HG02678 (cell line): ENCODE data around the gene DPM1.
"Not testable (repeated sequence)": the region's sequence is repeated elsewhere in the genome, so short reads cannot be mapped to it uniquely, and the experiment has no call there.

Experiments
- ATAC-seq: cut with Tn5 transposase; IDR thresholded peaks from one replicate; pipeline ENCODE4 v1.9.1; 2021; ENCODE audit warnings: mild to moderate bottlenecking, moderate library complexity; ENCODE audit not compliant: unreplicated experiment

The DPM1 gene

DNA sequence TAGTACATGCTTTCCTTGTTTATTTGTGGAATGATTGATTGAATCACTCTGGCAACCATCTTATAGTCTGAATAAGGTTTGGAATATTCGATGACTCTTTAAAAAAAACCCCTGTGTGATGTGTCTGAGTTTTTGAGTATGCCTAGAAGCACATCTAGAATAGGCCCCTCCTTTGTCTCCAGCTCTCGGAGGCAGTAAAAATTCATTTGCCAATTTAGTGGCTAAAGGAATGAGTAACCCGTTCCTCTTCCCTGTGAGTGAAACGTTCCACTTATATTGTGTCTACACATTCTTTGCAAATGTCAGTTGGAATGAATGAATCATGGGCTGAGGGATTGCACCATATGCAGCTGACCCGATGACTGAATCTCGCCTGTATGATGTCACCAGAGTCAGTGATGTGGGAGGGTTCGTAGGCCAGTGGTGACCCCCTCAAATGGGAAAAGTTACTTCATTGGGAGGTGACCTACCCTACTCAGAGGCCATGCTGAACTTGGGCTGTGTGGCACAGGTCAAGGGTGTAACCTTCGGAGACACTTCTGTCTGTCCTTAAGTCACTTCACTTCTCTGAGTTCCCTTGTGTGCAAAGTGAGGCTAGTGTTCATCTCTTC, 21.8 kb upstream of the DPM1 start:
- ATAC-seq, result no peak

DNA sequence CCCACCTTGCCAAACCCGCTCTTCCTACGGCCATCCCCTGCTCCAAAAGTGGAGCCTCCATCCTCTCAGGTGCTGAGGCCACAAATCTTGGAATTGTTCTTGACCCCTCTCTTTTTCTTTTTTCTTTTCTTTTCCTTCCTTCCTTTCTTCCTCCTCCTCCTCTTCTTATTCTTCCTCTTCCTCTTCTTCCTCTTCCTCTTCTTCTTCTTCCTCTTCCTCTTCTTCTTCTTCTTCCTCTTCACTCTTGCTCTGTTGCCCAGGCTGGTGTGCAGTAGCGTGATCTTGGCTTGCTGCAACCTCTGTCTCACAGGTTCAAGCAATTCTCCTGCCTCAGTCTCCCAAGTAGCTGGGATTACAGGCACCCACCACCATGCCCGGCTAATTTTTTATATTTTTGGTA, 20.2 kb upstream of the DPM1 start:
- not testable (repeated sequence) for ATAC-seq

DNA sequence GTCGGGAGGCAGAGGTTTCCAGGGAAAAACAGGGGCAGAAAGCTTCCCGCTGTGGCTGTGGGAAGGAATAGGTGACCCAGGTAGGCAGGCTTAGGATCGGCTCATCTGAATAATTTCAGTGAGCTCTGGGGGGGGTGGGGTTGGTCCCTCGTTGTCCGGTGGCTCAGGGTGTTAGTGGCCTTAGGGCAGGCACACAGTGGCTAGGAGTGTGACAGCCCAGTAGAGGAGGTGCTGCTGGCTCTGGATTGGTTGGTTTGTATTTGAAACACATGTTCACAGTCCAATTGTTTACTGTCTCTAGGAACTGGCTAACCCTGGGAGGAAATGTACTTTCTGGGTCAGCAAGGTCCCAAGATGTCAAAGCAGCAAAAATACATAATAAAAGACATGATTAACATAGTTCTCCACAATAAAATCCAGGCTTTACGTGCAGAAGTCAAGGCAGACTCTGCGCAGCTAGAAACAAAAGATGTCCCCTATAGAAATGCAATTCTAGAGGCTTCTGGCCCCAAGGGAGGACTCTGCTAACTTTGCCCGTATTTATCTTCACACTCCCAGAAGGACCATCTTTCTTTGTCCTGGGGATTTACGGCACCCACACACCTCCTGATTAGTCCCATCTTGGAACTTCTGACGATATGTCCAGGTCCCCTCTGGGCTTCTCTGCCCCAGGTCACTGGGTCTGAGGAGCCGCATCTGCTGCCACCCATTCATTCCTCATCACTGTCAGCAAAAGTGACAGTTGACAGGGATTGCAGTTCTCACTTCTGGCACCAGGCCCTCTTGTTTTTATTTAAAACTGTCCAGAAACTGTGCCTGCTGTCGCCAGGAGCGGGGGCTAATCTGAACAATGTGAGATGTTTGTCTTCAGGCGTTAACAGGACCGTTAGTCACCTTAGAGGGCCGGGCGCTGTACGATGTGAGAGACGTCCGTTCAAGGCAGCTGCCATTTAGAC, 19.0 kb upstream of the DPM1 start:
- no peak for ATAC-seq

DNA sequence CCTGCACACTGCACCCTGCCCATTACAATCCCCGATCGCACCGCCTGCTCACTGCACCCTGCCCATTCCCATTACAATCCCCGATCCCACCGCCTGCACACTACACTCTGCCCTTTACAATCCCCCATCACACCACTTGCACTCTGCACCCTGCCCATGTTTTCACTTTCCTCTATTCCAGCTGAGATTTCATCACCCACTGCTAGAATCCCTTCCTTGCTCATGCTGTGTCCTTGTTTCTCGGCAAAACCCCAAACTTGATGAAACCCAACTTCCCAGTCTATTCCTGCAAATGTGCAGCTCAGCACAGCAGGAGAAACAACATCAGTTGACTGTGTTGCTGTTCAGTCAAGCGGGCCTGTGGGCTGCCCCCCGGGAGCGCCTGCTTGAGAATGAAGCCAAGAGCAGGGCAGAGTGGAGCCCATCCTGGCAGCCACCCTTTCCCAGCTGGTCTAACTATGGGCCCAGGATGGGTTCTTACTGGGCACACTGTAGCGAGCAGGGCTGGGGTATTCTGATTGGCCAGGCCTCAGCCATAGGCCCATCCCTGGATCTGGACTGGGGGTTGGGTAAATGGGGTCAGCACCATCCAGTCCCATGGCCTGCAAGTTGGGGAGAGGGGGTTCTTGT, 17.5 kb upstream of the DPM1 start:
- no peak for ATAC-seq

DNA sequence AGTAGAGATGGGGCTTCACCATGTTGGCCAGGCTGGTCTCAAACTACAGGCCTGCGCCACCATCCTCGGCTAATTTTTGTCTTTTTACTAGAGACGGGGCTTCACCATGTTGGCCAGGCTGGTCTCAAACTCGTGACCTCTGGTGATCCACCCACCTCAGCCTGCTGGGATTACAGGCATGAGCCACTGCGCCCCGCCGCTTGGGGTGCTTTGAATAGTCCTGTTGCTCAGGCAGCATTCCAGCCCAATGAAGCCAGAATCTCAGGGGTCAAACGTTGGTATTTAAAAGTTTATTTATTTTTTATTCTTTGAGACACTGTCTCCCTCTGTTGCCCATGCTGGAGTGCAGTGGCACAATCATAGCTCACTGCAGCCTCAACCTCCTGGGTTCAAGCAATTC, 11.6 kb upstream of the DPM1 start:
- no peak for ATAC-seq

DNA sequence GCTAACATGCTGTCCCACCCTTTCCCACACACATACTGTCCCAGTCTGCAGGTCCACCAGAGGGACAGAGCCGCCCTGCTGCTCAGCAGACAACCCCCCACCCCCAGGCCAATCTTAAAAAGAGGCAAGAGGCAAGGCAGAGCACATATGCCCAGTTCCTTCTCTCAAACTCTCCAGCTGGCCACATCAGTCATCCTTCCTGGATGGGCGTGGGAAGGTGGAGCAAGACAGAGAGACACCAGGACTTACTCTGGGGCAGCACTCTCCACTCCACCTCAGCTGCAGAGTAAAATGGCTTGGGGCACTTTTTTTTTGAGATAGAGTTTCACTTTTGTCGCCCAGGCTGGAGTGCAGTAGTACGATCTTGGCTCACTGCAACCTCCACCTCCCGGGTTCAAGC, 11.1 kb upstream of the DPM1 start:
- ATAC-seq, result no peak

DNA sequence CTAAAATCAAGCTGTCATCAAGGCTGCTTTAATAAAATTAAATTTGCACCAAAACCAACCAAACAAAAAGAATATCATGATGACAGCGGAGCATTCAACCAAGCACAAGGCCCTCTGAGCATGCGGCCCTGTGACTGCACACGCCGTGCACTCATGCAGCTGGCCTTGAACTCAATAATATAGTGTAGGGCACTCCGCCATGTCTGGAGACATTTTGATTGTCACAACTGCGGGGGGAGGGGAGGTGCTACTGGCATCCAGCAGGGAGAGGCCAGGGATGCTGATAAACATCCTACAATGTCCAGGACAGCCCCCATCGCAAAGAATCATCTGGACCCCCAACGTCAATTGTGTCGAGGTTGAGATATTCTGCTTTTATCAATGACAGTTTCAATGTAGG, 10.0 kb upstream of the DPM1 start:
- no peak for ATAC-seq

DNA sequence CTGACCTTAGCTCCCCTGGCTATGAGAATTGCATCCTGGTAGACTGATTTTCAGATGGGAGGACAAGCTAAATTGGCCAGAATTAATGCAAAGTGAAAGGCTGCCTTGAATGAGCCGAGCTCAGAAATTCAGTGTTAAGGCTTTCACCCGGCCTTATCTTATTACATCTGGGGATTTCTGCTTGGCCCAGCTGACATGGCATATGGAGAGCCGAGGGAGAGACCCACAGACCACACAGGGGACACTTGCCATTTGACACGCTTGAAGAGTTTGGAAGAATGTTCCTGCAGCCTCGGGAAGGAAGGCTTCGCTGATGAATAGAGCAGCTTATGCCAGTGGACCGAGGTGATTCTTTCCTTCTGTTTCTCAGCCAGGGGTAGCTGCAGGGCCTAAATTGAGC, 9.3 kb upstream of the DPM1 start:
- ATAC-seq, result no peak

DNA sequence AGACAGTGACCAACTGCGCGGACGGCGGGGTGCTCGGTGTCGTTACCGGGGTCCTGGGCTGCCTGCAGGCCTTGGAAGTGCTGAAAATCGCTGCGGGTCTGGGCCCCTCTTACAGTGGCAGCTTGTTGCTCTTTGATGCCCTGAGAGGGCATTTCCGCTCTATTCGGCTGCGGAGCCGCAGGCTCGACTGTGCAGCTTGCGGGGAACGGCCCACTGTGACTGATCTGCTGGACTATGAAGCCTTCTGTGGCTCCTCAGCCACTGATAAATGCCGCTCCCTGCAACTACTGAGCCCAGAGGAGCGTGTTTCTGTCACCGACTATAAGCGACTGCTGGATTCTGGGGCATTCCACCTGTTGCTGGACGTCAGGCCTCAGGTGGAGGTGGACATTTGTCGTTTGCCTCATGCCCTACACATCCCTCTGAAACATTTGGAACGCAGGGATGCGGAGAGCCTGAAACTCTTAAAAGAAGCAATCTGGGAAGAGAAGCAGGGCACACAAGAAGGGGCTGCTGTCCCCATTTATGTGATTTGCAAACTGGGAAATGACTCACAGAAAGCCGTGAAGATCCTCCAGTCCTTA, 1.3 kb upstream of the DPM1 start:
- no peak for ATAC-seq

DNA sequence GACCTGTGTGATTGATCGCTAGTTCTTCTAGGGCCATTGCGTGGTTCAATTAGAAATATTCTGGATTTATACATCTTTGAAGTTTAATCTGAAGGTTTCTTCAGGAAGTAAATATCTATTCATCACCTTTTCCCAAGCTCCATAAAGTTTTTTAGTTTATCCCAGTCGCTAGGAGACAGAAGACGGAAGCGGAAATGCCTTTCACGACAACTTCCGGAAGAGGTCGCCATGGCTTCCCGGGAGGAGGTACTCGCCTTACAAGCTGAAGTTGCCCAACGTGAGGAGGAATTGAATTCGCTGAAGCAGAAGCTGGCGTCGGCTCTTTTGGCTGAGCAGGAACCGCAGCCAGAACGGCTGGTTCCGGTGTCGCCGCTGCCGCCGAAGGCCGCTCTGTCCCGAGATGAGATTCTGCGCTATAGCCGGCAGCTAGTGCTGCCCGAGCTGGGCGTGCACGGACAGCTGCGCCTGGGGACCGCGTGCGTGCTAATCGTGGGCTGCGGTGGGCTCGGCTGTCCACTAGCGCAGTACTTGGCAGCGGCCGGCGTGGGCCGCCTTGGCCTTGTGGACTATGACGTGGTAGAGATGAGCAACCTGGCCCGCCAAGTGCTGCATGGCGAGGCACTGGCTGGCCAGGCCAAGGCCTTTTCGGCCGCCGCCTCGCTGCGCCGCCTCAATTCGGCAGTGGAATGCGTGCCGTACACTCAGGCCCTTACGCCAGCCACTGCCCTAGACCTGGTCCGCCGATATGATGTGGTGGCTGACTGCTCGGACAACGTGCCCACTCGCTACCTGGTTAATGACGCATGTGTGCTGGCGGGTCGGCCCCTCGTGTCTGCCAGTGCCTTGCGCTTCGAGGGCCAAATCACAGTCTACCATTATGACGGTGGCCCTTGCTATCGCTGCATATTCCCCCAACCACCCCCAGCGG, 547 bp upstream of the DPM1 start, which contains the start of gene MOCS3:
Gene MOCS3 (plus strand): TSS at position 204 of the 928 bp plus-strand sequence. CDS start 25 bp downstream, at position 229.
- peak; percentile 83 for ATAC-seq

DNA sequence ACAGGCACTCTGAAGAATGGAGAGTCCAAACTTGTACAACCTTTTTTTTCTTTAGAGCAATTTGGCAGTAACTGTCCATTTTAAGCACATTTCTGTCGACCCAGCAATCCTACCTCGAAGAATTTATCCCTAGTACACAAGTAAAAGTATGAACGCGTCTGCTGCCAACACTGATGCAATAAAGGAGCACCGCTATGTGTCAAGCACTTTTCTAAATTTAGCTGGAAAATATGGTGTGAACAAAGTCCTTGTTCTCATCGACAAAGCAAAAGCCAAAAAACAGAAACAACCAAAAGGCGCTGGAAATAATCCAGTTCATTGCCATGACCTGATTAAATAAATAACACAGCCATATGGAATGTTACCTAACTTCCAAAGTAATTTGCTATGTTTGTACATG, 1.1 kb downstream of the DPM1 start:
- ATAC-seq, result no peak

DNA sequence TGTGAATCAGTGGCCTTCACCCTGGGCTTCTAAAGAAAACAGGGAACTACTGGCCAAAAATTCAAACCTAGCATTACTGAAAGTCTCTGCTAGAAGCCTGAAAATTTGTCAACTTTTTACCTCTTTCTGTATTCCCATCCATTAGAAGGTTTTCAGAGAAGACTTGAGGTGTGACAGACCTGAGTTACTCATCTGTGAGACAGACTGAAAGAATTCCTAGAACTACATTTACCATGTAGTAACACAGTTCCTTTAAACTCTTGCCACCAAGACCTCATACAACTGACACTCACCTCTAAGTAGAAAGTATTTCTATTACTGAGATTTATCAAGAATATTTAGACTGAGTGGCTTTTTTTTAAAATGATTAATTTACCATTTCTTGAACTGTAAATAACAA, 4.5 kb downstream of the DPM1 start:
- no peak for ATAC-seq

DNA sequence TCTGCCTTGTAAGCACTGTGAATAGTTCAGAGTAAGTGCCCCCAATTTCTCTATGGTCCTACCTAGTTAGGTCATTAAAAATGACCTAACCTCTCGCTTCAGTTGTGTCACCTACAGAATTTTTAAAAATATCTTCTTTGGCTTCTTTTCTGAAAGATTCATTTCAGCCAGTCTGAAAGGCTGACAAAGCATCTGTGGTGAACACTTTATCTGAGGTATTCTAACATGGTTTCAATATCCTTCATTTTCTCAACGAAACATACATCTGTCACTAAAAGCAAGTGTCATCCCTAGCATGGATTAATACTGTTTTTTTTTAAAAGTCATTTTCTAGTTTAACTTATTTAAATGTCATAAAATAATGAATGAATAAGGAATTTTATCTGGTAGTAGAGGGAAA, 5.1 kb downstream of the DPM1 start:
- ATAC-seq, result no peak

DNA sequence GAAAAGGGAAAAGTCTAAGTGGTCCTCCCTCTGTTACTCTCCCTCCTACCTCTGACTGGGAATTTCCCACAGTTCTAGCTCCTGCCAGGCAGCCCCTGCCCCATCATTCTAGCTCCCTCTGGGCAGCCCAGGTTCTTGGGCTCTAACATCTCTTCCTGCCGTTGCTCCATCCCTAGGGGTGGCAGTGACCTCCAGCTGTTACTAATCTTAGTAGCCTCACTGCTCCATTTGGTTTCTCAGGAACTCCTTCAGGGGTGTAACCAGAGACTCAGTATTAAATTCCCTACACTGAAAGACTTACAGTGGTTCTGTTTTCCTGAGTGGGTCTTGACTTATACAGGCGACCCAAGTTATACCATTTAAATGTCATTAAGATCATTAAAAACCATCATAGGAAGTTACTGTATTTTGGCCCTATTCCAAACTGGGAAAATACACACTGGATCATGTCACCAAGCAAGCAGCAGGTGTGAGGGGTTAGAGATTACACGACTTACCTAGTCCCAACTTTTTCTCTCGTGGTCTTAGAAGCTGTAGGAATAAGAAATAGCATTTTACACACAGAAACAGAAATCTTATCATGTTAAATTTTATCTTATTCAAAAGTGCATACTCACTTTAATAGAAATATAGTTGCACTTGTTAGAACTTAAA, 10.1 kb downstream of the DPM1 start:
- ATAC-seq, result no peak

DNA sequence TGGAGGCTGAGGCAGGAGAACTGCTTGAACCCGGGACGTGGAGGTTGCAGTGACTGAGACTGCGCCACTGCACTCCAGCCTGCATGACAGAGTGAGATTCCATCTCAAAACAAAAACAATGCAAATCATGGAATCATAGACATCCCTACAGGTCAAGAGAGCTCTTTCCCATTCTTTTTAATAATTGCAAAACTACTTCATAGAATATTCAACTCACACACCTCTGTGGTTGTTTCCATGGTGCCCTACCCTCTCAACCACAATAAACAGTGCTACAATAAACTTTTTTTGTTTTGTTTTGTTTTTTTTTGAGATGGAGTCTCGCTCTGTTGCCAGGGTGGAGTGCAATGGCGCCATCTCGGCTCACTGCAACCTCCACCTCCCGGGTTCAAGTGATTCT, 15.3 kb downstream of the DPM1 start:
- no peak for ATAC-seq

DNA sequence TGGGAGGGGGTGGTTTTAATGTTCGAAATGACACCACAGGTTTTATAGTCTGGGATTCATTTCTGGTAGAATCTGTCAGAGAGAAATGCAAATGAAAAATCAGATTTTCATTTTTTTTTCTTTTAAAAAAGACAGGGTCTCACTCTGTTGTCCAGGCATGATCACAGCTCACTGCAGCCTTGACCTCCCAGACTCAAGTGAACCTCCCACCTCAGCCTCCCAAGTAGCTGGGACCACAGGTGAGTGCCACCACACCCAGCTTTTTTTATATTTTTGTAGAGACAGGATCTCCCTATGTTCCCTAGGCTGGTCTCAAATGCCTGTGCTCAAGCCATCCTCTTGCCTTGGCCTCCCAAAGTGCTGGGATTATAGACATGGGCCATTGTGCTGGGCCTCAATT, 24.7 kb downstream of the DPM1 start:
- no peak for ATAC-seq

DNA sequence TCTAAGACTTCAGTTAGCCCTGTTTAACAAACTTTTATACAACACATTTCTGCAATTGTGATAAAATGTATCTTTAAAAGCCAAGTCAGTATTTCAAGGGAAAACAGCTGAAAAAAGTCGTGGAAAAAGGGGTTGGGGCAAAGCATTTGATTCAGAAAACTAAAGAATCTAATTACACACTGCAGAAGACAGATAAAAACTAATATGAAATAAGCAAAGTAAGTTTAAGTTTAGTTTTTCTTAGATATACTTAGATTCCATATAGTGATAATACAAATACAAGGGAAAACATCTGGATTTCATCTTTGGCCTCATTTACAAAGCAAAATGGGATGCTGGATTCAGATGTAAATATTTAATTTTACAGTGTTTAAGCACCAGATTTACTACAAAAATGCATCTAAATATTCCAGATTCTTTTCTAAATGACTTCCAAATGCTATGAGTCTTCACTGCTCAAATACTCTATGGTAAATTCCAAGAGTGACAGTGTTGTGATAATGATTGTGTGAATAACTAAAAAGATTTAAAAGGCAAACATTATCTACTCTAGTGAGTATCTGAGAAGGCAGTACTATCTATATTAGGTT, 25.5 kb downstream of the DPM1 start:
- ATAC-seq, result no peak

DNA sequence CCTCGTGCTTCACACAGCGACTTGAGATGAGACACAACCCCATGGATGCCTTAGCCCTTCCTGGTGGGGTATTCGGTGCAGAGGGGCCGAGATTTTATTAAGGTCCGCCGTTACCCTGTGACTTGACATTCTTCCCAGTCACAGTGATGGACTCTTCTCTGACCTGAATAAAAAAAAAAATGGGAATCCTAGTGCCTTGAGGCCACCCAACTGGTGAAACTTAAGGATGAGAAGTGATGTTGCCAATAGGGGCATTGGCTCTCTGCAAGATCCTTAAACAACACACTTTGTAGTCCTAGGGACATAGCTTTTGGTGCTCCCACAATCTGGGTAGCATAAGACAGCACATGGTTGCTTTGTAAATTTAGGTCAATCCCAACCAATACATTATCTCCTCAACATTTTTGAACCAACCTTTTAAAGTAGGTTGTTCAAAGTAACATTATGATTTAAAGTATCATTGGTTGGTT, 26.3 kb downstream of the DPM1 start:
- ATAC-seq, result no peak

DNA sequence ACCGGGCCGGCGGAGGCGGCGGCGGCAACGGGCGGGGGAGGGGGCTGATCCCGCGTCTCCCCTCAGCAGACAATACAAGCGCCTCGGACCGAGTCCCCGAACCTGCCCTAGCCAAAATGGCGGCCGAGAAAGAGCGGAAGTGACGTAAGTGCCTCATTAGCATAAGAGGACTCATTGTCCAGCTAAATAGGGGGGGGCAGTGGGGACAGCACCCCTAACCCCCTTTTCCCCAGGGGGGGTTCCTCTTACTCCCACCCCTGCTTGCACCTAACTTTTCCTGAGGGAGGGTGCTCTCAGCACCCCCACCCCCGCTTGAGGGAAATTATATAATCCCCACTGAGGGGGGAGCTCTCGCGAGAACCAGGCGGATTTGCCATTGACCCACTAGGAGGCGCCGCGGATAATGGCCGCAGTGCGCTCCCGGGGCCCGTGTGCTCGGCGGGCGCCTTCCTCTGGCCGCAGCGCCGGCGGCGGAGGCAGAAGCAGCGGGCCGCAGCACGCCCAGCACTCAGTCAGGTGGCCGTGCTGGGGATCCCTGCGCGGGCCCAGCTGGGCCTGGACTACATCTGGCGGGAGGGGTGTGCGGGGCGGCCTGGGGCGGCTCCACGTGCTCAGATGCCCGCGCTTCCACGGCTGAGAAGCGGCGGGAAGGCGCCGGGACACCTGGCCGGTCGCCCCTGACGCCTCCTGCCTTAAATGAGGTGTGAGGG, 26.9 kb downstream of the DPM1 start, which contains the start of gene ADNP:
Gene ADNP (minus strand): TSS at position 132 of the 710 bp plus-strand sequence. CDS start 27,441 bp downstream, outside the sequence.
- ATAC-seq, result peak; percentile 64
